ENCODE results near the gene IMMT.
A peak's percentile ranks its signal among the peaks of the same experiment; 100 is the strongest.

IMMT gene

GRCh38 chr2:86225581-86225980 is 30.3 kb upstream of the IMMT start:
- TF ChIP-seq POLR2AphosphoS5 (IDR thresholded peaks at IDR 0.05; ENCODE audit: low read depth) (no peak), GABPA (IDR thresholded peaks at IDR 0.05; ENCODE audit: low read depth) (no peak), SPI1 (IDR thresholded peaks at IDR 0.05; ENCODE audit: borderline replicate concordance, low read depth) (no peak), REST (IDR thresholded peaks at IDR 0.05; ENCODE audit: insufficient replicate concordance, low read depth) (no peak), CTCF (IDR thresholded peaks at IDR 0.05; ENCODE audit: insufficient read depth, low read length) (no peak)
- Histone ChIP-seq H3K27ac (replicated peaks) (peak overlapping the region; percentile 62), H3K27me3 (ENCODE audit: insufficient read depth, poor library complexity, severe bottlenecking) (no peaks in the 10 kb centered on the region), H3K4me3 (replicated peaks; ENCODE audit: insufficient read depth, low read length) (no peak overlapping the region)
- DNase-seq (ENCODE audit: low read depth in 1 of 2, low spot score in 1 of 2) = peak; percentile 74 to 79

GRCh38 chr2:86224645-86225355 is 29.5 kb upstream of the IMMT start:
- no peak for DNase-seq (ENCODE audit: low read depth in 1 of 2, low spot score in 1 of 2)

More at GRCh38 chr2:86224645-86225355, 29.5 kb upstream of the IMMT start:
- Histone ChIP-seq H3K4me3 (replicated peaks; ENCODE audit: insufficient read depth, low read length) (no peak overlapping the region), H3K27me3 (ENCODE audit: insufficient read depth, poor library complexity, severe bottlenecking) (no peaks in the 10 kb centered on the region), H3K27ac (replicated peaks) (peak overlapping the region; percentile 62)
- TF ChIP-seq POLR2AphosphoS5 (IDR thresholded peaks at IDR 0.05; ENCODE audit: low read depth) = no peak
- no peak for TF ChIP-seq REST (IDR thresholded peaks at IDR 0.05; ENCODE audit: insufficient replicate concordance, low read depth)
- no peak for TF ChIP-seq CTCF (IDR thresholded peaks at IDR 0.05; ENCODE audit: insufficient read depth, low read length)
- TF ChIP-seq SPI1 (IDR thresholded peaks at IDR 0.05; ENCODE audit: borderline replicate concordance, low read depth) = no peak
- TF ChIP-seq GABPA (IDR thresholded peaks at IDR 0.05; ENCODE audit: low read depth) = no peak
